ENCODE data around the gene IL3RA. TPM values are rescaled to one million over a fixed set of nuclear protein-coding genes. Genes with fewer than 3 reads are reported as not detected.

IL3RA gene
- total RNA-seq, 1 experiment from 2014 or later: not detected

- ChIA-PET CTCF (no interaction called here), POLR2A (no interaction called here)
- intact Hi-C loops (cut with micrococcal nuclease): no loop called here
- Mint-ChIP-seq H3K9me3 (ENCODE audit: unreplicated experiment) (no peaks in the 10 kb centered on the region), H3K4me3 (ENCODE audit: unreplicated experiment) (no peak overlapping the region), H3K36me3 (ENCODE audit: insufficient read depth, unreplicated experiment) (peaks cover 65% of the 10 kb centered on the region), H3K27me3 (ENCODE audit: insufficient read depth, unreplicated experiment) (no peaks in the 10 kb centered on the region), H3K27ac (ENCODE audit: low read depth, unreplicated experiment) (no peak overlapping the region), H3K4me1 (ENCODE audit: insufficient read depth, unreplicated experiment) (peaks cover 6% of the 10 kb centered on the region)
- BruUV-seq (replicated peaks): no TSS peak
- DNase-seq (ENCODE audit: unreplicated experiment): peak; percentile 52
- no peak for TF ChIP-seq CTCF (IDR thresholded peaks at IDR 0.05; ENCODE audit: unreplicated experiment)
Observed at GRCh38 chrX:1380672-1381233, 44.2 kb downstream of the IL3RA start.

GRCh38 chrX:1384658-1385252 is 48.2 kb downstream of the IL3RA start:
- intact Hi-C loops (cut with micrococcal nuclease): no loop called here
- Mint-ChIP-seq H3K9me3 (ENCODE audit: unreplicated experiment) (no peaks in the 10 kb centered on the region), H3K4me1 (ENCODE audit: insufficient read depth, unreplicated experiment) (peaks cover 6% of the 10 kb centered on the region), H3K27me3 (ENCODE audit: insufficient read depth, unreplicated experiment) (no peaks in the 10 kb centered on the region), H3K36me3 (ENCODE audit: insufficient read depth, unreplicated experiment) (peaks cover 97% of the 10 kb centered on the region), H3K4me3 (ENCODE audit: unreplicated experiment) (no peak overlapping the region), H3K27ac (ENCODE audit: low read depth, unreplicated experiment) (no peak overlapping the region)
- CTCF ChIA-PET: no interaction called here
- TF ChIP-seq CTCF (IDR thresholded peaks at IDR 0.05; ENCODE audit: unreplicated experiment): no peak
- DNase-seq (ENCODE audit: unreplicated experiment): no peak
- BruUV-seq (replicated peaks): no TSS peak
- POLR2A ChIA-PET: no interaction called here

- no peak for TF ChIP-seq CTCF (IDR thresholded peaks at IDR 0.05; ENCODE audit: unreplicated experiment)
- Mint-ChIP-seq H3K27me3 (ENCODE audit: insufficient read depth, unreplicated experiment) (no peaks in the 10 kb centered on the region), H3K27ac (ENCODE audit: low read depth, unreplicated experiment) (no peak overlapping the region), H3K4me3 (ENCODE audit: unreplicated experiment) (no peak overlapping the region), H3K36me3 (ENCODE audit: insufficient read depth, unreplicated experiment) (peaks cover 100% of the 10 kb centered on the region), H3K9me3 (ENCODE audit: unreplicated experiment) (no peaks in the 10 kb centered on the region), H3K4me1 (ENCODE audit: insufficient read depth, unreplicated experiment) (peaks cover 6% of the 10 kb centered on the region)
- DNase-seq (ENCODE audit: unreplicated experiment): no peak
- ChIA-PET CTCF (no interaction called here), POLR2A (no interaction called here)
- BruUV-seq (replicated peaks): no TSS peak
- intact Hi-C loops (cut with micrococcal nuclease): no loop called here
Observed at GRCh38 chrX:1385253-1386223, 49.0 kb downstream of the IL3RA start.

GRCh38 chrX:1386338-1387127 is 49.9 kb downstream of the IL3RA start:
- no peaks in the 10 kb centered on the region for H3K27me3 Mint-ChIP-seq (ENCODE audit: insufficient read depth, unreplicated experiment)
- no peaks in the 10 kb centered on the region for H3K9me3 Mint-ChIP-seq (ENCODE audit: unreplicated experiment)
- H3K36me3 Mint-ChIP-seq (ENCODE audit: insufficient read depth, unreplicated experiment): peaks cover 100% of the 10 kb centered on the region
- H3K27ac Mint-ChIP-seq (ENCODE audit: low read depth, unreplicated experiment): no peak overlapping the region
- ChIA-PET CTCF (no interaction called here), POLR2A (no interaction called here)
- H3K4me3 Mint-ChIP-seq (ENCODE audit: unreplicated experiment): no peak overlapping the region
- intact Hi-C loops (cut with micrococcal nuclease): no loop called here
- TF ChIP-seq CTCF (IDR thresholded peaks at IDR 0.05; ENCODE audit: unreplicated experiment): no peak
- TSS peak; percentile 14 for BruUV-seq (replicated peaks)
- DNase-seq (ENCODE audit: unreplicated experiment): no peak
- H3K4me1 Mint-ChIP-seq (ENCODE audit: insufficient read depth, unreplicated experiment): peaks cover 6% of the 10 kb centered on the region
